ENCODE measurements around the gene CD244. TPM values are rescaled to one million over a fixed set of nuclear protein-coding genes. Genes with fewer than 3 reads are reported as not detected.
"Not testable (repeated sequence)": the region's sequence is repeated elsewhere in the genome, so short reads cannot be mapped to it uniquely, and the experiment has no call there.

Gene CD244
- total RNA-seq = 0.56 TPM

GRCh38 chr1:160862203-160863060, at the start of gene CD244:
Gene CD244, minus strand, starts transcription at chr1:160862887. Its CDS starts 210 bp downstream, at chr1:160862677.
- ATAC-seq = peak; percentile 90

GRCh38 chr1:160911925-160912324, 49.2 kb upstream of the CD244 start:
- no peak for ATAC-seq

GRCh38 chr1:160911441-160911840, 48.8 kb upstream of the CD244 start:
- ATAC-seq = no peak

GRCh38 chr1:160910170-160910750, 47.6 kb upstream of the CD244 start:
- no peak for ATAC-seq

- ATAC-seq = no peak
Measured at GRCh38 chr1:160907976-160908375, 45.3 kb upstream of the CD244 start.

- no peak for ATAC-seq
Measured at GRCh38 chr1:160905617-160905989, 42.9 kb upstream of the CD244 start.

GRCh38 chr1:160904783-160905616, 42.3 kb upstream of the CD244 start:
- no peak for ATAC-seq

- ATAC-seq = not testable (repeated sequence)
Measured at GRCh38 chr1:160902251-160902650, 39.6 kb upstream of the CD244 start.

- no peak for ATAC-seq
Measured at GRCh38 chr1:160901768-160902167, 39.1 kb upstream of the CD244 start.

- not testable (repeated sequence) for ATAC-seq
Measured at GRCh38 chr1:160900683-160901082, 38.0 kb upstream of the CD244 start.

GRCh38 chr1:160894368-160895135, 31.9 kb upstream of the CD244 start:
- ATAC-seq = not testable (repeated sequence)

GRCh38 chr1:160891474-160891873, 28.8 kb upstream of the CD244 start:
- no peak for ATAC-seq

- ATAC-seq = no peak
Measured at GRCh38 chr1:160888926-160889325, 26.2 kb upstream of the CD244 start.

- no peak for ATAC-seq
Measured at GRCh38 chr1:160887071-160887470, 24.4 kb upstream of the CD244 start.

GRCh38 chr1:160885042-160885441, 22.4 kb upstream of the CD244 start, which contains the start of gene ITLN1:
Gene ITLN1, minus strand, starts transcription at chr1:160885180. Its CDS starts 303 bp downstream, at chr1:160884877.
- ATAC-seq = no peak

GRCh38 chr1:160884579-160884978, 21.9 kb upstream of the CD244 start:
- ATAC-seq = no peak

GRCh38 chr1:160883581-160884513, 21.2 kb upstream of the CD244 start:
- no peak for ATAC-seq

GRCh38 chr1:160882582-160882981, 19.9 kb upstream of the CD244 start:
- no peak for ATAC-seq

GRCh38 chr1:160881264-160881663, 18.6 kb upstream of the CD244 start:
- ATAC-seq = not testable (repeated sequence)

GRCh38 chr1:160880216-160880615, 17.5 kb upstream of the CD244 start:
- ATAC-seq = no peak

- ATAC-seq = no peak
Measured at GRCh38 chr1:160879056-160879455, 16.4 kb upstream of the CD244 start.

All from esophagus mucosa (tissue), 1 donor.